CD4-positive, alpha-beta T cell treated with Interleukin-2 at 100 ng/mL for 4 hours (primary cell): ENCODE data around the gene DGKD.

Source experiments
- DNase-seq: peaks from one replicate; pipeline ENCODE4 v3.0.0-alpha.2; 2020; ENCODE audit warnings: low spot score

Gene DGKD

DNA sequence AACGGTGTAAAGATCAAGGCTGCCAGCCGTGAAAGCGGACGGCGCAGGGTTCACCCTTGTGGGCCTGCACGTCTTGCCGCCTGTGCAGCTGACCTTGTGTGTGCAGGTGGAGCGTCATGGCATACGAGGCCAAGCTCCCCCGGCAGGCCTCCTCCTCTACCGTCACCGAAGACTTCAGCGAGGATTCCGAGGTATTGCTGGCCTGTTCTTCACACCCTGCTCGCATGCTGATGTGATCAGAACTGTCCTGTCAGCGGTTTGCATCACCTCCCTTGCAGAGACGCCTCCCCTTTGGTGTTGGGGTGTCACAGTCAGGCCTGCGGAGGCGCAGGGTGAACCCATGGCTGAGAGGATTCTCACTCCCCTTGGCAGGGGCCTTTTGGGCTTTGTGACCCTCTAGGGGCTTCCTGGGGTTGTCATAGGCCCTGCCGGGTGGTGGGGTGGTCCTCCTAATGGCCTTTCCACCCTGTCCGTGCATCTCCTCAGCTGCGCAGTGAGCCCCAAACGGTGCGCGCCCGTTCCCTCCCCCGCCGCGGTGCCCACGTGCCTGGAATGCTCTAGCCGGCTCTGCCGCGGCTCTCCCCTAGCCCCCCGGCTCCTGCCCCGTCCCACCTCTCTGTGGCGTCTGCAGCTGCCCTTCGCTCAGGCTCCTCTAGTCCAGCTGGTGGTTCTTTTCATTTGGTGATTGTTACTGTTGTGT lies 92.5 kb downstream of the DGKD start:
- no peak for DNase-seq

- no peak for DNase-seq
Observed at GRCh38 chr2:233447506-233448219, 93.4 kb downstream of the DGKD start.

DNA sequence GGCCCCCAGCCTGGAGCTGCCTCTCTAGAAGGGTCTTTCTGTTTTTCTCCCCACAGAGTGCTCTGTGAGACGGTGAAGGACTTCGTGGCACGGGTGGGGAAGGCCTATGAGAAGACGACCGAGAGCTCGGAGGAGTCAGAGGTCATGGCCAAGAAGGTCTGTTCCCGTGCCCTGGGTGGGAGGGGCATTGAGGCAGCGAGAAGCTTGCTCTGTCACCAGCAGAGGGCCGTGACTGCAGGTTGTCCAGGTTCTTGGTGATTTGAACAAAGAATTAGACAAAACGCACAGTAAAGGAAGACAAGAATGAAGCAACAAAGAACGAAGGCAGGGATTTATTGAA lies 93.9 kb downstream of the DGKD start:
- no peak for DNase-seq

GRCh38 chr2:233448575-233448974 lies 94.3 kb downstream of the DGKD start:
- DNase-seq = no peak

DNA sequence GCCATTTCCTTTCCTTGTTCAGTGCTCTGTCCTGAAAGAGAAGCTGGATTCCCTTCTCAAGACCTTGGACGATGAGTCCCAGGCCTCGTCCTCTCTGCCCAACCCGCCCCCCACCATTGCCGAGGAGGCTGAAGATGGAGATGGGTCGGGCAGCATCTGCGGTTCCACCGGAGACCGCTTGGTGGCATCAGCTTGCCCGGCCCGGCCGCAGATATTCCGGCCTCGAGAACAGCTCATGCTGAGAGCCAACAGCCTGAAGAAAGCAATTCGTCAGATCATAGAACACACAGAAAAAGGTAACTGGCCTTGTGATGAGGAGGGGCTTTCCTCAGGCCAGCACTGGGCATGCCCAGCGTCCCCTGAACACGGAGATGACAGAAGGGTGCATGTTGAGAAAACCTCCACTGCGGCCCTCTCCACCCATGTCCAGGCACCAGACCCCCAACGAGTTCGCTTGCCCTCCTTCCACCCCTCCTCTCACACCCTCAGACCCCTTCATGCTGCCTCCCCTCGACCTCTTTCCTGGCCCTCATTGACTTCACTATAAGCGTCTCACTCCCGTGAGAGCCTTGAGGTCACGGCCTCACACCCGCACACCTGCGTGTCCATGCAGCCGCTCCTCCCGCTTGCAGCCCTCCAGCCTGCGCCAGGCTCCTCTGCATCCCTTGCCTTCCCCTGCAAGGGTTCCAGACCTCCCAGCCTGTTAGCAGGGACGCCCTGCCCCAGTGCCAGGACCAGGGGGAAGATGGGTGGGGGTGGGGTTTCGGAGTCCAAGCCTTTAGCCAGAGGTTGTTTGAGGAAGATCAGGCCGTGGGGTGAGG lies 95.0 kb downstream of the DGKD start:
- no peak for DNase-seq

- DNase-seq = no peak
Observed at GRCh38 chr2:233449921-233450863, 95.9 kb downstream of the DGKD start.

DNA sequence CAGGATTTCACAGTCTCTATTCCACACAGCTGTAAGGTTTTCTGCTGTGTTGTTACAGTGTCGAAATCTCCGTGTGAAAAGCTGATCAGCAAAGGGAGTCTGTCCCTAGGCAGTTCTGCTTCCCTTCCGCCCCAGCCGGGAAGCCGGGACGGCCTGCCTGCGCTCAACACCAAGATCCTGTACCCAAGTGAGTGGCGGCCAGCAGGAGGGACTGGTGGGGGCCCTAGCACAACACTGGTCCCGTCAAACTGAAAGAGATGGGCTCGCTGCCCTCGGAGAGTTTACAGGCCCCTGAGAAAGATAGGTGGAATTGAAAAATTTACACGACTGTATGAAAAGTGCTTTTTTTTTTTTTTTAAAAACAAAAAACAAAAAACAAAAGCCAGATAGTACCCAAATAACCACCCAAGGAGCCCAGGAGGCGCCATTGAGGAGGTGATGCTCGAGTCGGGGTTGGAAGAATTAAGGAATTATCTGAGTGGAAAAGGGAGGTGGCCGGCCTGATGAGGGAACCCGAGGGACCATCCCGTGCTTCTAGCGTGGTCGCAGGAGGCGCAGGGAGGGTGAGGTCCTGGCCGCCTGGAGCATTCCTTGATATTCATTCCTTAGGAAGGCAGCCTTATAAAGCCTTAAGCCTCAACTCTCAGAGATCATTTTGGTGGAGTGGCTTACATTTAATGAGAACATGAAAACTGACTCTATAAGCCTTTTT lies 96.7 kb downstream of the DGKD start:
- DNase-seq = no peak

GRCh38 chr2:233451950-233452349 lies 97.7 kb downstream of the DGKD start:
- DNase-seq = no peak

DNA sequence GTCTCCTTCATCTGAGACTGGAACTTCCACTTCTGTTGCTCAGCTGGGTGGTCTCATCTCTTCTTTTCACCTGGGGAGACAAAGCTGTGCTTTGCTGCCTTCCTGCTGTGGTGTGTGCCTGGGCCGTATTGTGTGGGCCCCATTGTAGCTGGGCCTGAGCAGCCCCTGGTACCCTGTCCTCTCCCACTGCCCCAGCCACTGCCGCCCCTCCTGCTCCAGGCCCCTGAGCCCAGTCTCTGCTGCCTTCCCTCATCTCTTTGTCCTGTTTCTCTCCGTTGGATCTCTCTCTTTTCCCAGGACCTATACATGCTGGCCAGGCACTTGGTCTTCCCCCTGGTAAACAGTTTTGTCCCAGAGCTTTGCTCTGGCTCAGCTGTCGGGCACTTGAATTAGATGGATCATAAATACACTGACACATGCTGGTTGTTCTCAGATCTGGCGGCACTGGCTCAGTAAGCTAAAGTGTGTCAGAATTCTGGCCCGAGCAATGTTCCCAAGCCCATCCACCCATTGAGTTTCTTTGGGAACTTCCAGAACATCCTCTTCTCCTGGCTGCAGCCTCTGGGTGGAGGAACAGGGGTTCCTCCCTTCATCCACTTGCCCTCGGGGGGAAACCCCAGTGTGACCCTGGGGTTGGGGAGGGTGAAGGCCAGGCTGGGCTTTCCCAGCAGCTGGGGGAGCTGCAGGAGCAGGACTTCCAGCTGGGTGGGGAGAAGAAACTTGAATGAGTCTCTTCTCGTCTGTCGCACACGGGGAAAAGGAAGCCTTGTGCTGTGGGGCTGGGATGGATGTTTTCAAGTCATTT lies 99.0 kb downstream of the DGKD start:
- DNase-seq = no peak

- DNase-seq = no peak
Observed at GRCh38 chr2:233453916-233454315, 99.6 kb downstream of the DGKD start.

GRCh38 chr2:233455006-233455405 lies 100.7 kb downstream of the DGKD start:
- no peak for DNase-seq

DNA sequence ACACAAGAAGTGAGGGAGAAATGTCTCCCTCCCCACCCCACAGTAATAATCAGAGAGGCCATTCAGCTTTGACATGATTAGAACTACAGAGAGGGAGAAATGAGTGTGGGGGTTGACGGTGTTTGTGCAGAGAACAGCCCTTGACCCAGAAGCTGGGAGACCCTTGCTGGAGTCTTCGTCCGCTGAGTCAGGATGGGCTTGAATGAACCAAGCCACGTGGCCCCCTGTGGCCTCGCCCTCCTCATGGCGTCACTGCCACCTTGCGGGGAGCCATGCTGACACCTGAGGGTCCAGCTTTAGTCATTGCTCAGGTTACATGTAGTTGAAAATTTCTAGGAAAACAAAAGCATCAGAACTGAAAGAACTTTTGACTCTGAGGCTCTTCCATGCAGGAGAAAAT lies 101.2 kb downstream of the DGKD start:
- DNase-seq = no peak

- no peak for DNase-seq
Observed at GRCh38 chr2:233456111-233456510, 101.8 kb downstream of the DGKD start.

- DNase-seq = no peak
Observed at GRCh38 chr2:233456934-233457333, 102.6 kb downstream of the DGKD start.

GRCh38 chr2:233457356-233457755 lies 103.1 kb downstream of the DGKD start:
- DNase-seq = no peak

GRCh38 chr2:233458031-233458610 lies 103.8 kb downstream of the DGKD start:
- DNase-seq = no peak

- DNase-seq = no peak
Observed at GRCh38 chr2:233458826-233459225, 104.5 kb downstream of the DGKD start.

DNA sequence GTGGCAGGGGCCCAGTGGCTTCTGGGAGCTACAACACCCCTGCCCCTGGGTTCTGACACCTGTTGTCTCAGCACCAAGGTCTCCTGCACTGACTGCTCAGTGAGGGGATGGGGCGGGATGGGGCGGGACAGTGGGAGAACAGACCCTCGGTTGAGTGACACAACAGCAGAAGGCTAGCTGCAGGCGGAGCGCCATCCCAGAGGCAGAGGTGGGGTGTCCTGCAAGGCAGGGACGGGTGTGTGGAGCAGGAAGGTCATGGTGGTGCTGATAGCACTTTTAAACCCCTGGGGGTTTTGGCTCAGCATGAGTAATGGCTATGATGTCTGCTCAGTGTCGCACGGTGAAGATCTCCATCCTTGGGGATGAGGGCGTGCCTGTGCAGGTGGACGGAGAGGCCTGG lies 105.1 kb downstream of the DGKD start:
- DNase-seq = no peak

DNA sequence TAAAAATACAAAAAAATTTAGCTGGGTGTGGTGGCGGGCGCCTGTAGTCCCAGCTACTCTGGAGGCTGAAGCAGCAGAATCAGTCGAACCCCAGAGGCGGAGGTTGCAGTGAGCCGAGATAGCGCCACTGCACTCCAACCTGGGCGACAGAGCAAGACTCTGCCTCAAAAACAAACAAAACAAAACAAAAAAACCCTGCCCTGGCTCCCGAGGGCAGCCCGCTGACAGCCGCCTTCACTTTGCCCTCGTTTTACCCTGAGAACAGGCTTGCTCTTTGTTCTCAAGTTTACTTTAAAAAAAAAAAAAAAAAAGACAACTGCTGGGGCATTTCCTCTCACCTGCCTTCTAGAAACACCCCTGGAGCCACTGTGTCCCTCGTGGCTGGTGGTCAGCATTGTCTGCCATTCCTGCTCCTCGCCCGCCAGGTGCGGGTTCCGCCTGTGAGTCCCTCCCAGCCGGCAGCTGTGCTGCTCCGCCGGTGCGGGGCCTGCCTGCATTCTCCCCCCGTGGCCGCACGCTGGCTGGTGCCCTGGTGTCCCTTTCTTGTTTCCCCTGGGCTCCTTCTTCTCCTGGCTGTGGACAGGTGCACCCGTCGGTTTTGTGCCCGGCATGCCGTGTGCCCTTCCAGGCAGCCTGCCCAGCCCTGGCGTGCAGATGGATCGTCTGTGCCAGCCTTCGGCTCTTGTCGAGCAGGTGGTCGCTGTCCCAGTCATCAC lies 106.6 kb downstream of the DGKD start:
- no peak for DNase-seq
